Measurements from ENCODE around the gene FAM120B. TPM values are rescaled to one million over a fixed set of nuclear protein-coding genes. Genes with fewer than 3 reads are reported as not detected.
A peak's percentile ranks its signal among the peaks of the same experiment; 100 is the strongest.

The FAM120B gene
- total and polyA plus RNA-seq, 2 experiments from 2014 or later: 7.2 to 16.7 TPM

GRCh38 chr6:170285482-170285881, 21.1 kb upstream of the FAM120B start (continued):
- no peak for TF ChIP-seq CTCF (conservative IDR thresholded peaks at IDR 0.05; ENCODE audit: low read depth in 2 of 2)
- no peak for TF ChIP-seq ETS1 (IDR thresholded peaks at IDR 0.05)
- no peak for TF ChIP-seq EZH2phosphoT487 (IDR thresholded peaks at IDR 0.05; ENCODE audit: unreplicated experiment)
- no peak for TF ChIP-seq JUNB (IDR thresholded peaks at IDR 0.05; ENCODE audit: unreplicated experiment)
- TF ChIP-seq STAT1 (IDR thresholded peaks at IDR 0.05; ENCODE audit: unreplicated experiment): no peak
- no peak for TF ChIP-seq REST (IDR thresholded peaks at IDR 0.05; ENCODE audit: unreplicated experiment)
- no peak for TF ChIP-seq POLR2AphosphoS5 (IDR thresholded peaks at IDR 0.05; ENCODE audit: low read depth)
- TF ChIP-seq ZNF331 (CRISPR knock-in tag; IDR thresholded peaks at IDR 0.05; ENCODE audit: low read depth): no peak

GRCh38 chr6:170286246-170286933, 20.2 kb upstream of the FAM120B start:
- no peak overlapping the region for H2AFZ ChIP-seq
- no peaks in the 10 kb centered on the region; the same call in 1 of the 2 replicates for H4K20me1 ChIP-seq (replicated peaks; ENCODE audit: insufficient read depth)
- H3K4me3 Mint-ChIP-seq: peak overlapping the region; percentile 49
- H3K27me3 ChIP-seq (ENCODE audit: insufficient read depth): peaks cover 53% of the 10 kb centered on the region
- H3K79me2 ChIP-seq (replicated peaks; ENCODE audit: insufficient read depth): no peaks in the 10 kb centered on the region
- no peaks in the 10 kb centered on the region for H3K9me2 ChIP-seq (ENCODE audit: insufficient read depth)
- no peak overlapping the region for H3K4me3 ChIP-seq
- ATAC-seq: peak; percentile 10
- H3K27ac ChIP-seq (ENCODE audit: low read depth): no peak overlapping the region
- peak overlapping the region; percentile 16; the same call in 1 of the 2 replicates for H3K4me2 ChIP-seq
- H3K4me1 Mint-ChIP-seq: peaks cover 32% of the 10 kb centered on the region
- no peaks in the 10 kb centered on the region for H3K36me3 ChIP-seq (ENCODE audit: insufficient read depth)
- no peak for DNase-seq (ENCODE audit: low spot score)
- peaks cover 8% of the 10 kb centered on the region; the same call in 1 of the 2 replicates for H3F3A ChIP-seq (replicated peaks; ENCODE audit: low read depth)
- H3K27me3 Mint-ChIP-seq (ENCODE audit: insufficient read depth, low read depth, poor library complexity): peaks cover 56% of the 10 kb centered on the region
- H3K9me3 Mint-ChIP-seq: peaks cover 8% of the 10 kb centered on the region
- no peak overlapping the region for H3K27ac Mint-ChIP-seq
- H3K36me3 Mint-ChIP-seq (ENCODE audit: low read depth): peaks cover 14% of the 10 kb centered on the region
- H3K4me1 ChIP-seq (ENCODE audit: insufficient read depth): peaks cover 16% of the 10 kb centered on the region
- TF ChIP-seq ZNF331 (CRISPR knock-in tag; IDR thresholded peaks at IDR 0.05; ENCODE audit: low read depth): no peak
- no peak for TF ChIP-seq STAT1 (IDR thresholded peaks at IDR 0.05; ENCODE audit: unreplicated experiment)
- TF ChIP-seq ZNF462 (CRISPR knock-in tag; IDR thresholded peaks at IDR 0.05): no peak
- no peak for TF ChIP-seq ZNF114 (CRISPR knock-in tag; IDR thresholded peaks at IDR 0.05)
- no peak for TF ChIP-seq JUNB (IDR thresholded peaks at IDR 0.05; ENCODE audit: unreplicated experiment)
- TF ChIP-seq EZH2 (IDR thresholded peaks at IDR 0.05; ENCODE audit: low read depth, unreplicated experiment): no peak

Data from GM23338 (cell line).